MM.1S (cell line): ENCODE results near the gene CEP250.

Source experiments
- EZH2 ChIP-seq: fragments of 300-600 bp; sonication (generic); optimal IDR thresholded peaks from 2 replicates; pipeline ENCODE3; 2017; ENCODE audit warnings: low read depth, mild to moderate bottlenecking, antibody characterized with exemption, low read length, mixed read lengths
- EZH2phosphoT487 ChIP-seq: fragments of 300-600 bp; sonication (generic); IDR thresholded peaks from 2 replicates; pipeline ENCODE4 v1.6.1; 2018; ENCODE audit warnings: antibody characterized with exemption, low read length
- TF ChIP-seq, protein P1 (sequence below): fragments of 300-600 bp; sonication (generic); IDR thresholded peaks from 2 replicates; pipeline ENCODE4 v1.5.1; 2016; ENCODE audit warnings: antibody characterized with exemption, low read length, mixed read lengths

DNA sequence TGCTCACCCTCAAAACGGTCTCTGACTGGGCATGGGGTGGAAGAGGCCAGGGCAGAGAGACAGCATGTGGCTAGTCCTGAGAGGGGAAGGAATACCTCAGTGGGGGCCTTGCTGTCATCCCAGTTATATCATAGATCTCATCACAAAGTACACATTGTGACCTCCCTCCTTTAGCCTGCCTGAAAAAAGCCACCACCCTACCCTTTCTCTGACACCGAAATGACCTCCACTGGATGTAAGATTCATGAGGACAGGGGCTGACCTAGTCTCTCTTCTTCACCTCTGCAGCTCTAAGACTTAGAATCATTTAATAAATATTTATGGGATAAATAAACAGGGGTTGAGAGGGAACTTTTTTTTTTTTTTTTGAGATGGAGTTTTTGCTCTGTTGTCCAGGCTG, 74.2 kb downstream of the CEP250 start, which contains the start of gene C20orf173:
- TF ChIP-seq, protein P1, sequence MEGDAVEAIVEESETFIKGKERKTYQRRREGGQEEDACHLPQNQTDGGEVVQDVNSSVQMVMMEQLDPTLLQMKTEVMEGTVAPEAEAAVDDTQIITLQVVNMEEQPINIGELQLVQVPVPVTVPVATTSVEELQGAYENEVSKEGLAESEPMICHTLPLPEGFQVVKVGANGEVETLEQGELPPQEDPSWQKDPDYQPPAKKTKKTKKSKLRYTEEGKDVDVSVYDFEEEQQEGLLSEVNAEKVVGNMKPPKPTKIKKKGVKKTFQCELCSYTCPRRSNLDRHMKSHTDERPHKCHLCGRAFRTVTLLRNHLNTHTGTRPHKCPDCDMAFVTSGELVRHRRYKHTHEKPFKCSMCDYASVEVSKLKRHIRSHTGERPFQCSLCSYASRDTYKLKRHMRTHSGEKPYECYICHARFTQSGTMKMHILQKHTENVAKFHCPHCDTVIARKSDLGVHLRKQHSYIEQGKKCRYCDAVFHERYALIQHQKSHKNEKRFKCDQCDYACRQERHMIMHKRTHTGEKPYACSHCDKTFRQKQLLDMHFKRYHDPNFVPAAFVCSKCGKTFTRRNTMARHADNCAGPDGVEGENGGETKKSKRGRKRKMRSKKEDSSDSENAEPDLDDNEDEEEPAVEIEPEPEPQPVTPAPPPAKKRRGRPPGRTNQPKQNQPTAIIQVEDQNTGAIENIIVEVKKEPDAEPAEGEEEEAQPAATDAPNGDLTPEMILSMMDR, result no peak
- no peak for TF ChIP-seq EZH2
- TF ChIP-seq EZH2phosphoT487, result no peak
